Lung (tissue), 16 donors: ENCODE measurements around the gene GALP. TPM values are rescaled to one million over a fixed set of nuclear protein-coding genes. Genes with fewer than 3 reads are reported as not detected.
"Not testable (repeated sequence)": the region's sequence is repeated elsewhere in the genome, so short reads cannot be mapped to it uniquely, and the experiment has no call there.

Experiments used
- ATAC-seq: fragments of 200-7000 bp; cut with Tn5 transposase; one replicate; pipeline ENCODE4 v1.9.1; 2020; ENCODE audit warnings: moderate number of reproducible peaks; ENCODE audit not compliant: insufficient read depth, low FRiP score
- DNase-seq, 3 donors: peaks; one replicate each; pipeline ENCODE4 v3.0.0-alpha.2; 2013 to 2017
- H3K27ac ChIP-seq, 2 donors: one replicate each; pipeline ENCODE4 v1.5.1; 2013; ENCODE audit warnings: mild to moderate bottlenecking in 2 of 2, moderate library complexity in 2 of 2, control low read depth in 1 of 2, inconsistent platforms in 1 of 2, low read depth in 1 of 2, low read length in 1 of 2
- H3K27me3 ChIP-seq, 3 donors: one replicate each; pipeline ENCODE4 v1.5.1; 2013; ENCODE audit warnings: low read length in 2 of 3; ENCODE audit not compliant: control insufficient read depth in 3 of 3, insufficient read depth in 3 of 3
- H3K36me3 ChIP-seq, 4 donors: one replicate each; pipeline ENCODE4 v1.5.1; 2013; ENCODE audit warnings: low read length in 4 of 4, mild to moderate bottlenecking in 1 of 4, moderate library complexity in 1 of 4; ENCODE audit not compliant: control insufficient read depth in 4 of 4, insufficient read depth in 4 of 4
- H3K4me1 ChIP-seq, 5 donors: one replicate each; pipeline ENCODE4 v1.5.1; 2013; ENCODE audit warnings: low read length in 5 of 5, mild to moderate bottlenecking in 2 of 5, moderate library complexity in 1 of 5; ENCODE audit not compliant: control insufficient read depth in 5 of 5, insufficient read depth in 5 of 5
- H3K4me3 ChIP-seq: one replicate; pipeline ENCODE4 v1.5.1; 2013; ENCODE audit warnings: mild to moderate bottlenecking, control low read depth, moderate library complexity
- H3K9ac ChIP-seq, 2 donors: one replicate each; pipeline ENCODE4 v1.5.1; 2013; ENCODE audit warnings: low read length in 2 of 2, control low read depth in 1 of 2; ENCODE audit not compliant: insufficient read depth in 1 of 2
- H3K9me3 ChIP-seq, 4 donors: one replicate each; pipeline ENCODE4 v1.5.1; 2013; ENCODE audit warnings: low read length in 3 of 4, mild to moderate bottlenecking in 1 of 4, moderate library complexity in 1 of 4; ENCODE audit not compliant: control insufficient read depth in 4 of 4, insufficient read depth in 3 of 4
- CTCF ChIP-seq: IDR thresholded peaks from 2 replicates; pipeline ENCODE4 v1.5.1; 2012; ENCODE audit warnings: mild to moderate bottlenecking; ENCODE audit errors: control extremely low read depth, extremely low read depth
- WGBS, 2 donors: extraction: QIAGEN DNeasy Blood & Tissue Kit; methylation state at CpG; one replicate each; pipeline ENCODE4 v1.1.7; 2013; 5-methylcytosine and 5-hydroxymethylcytosine counted together
- long read RNA-seq, 5 donors: transcript quantifications; one replicate each; lab custom pipeline, GENCODE V29; 2026
- polyA plus RNA-seq, 2 donors: library from polyadenylated mRNA; stranded (reverse); fragments of 200-250 nt; gene quantifications; one replicate each; pipeline ENCODE4 v1.2.1, GENCODE V29; 2013
- total RNA-seq, 2 donors: library from RNA; depleted of rRNA in 1 of 2; stranded (reverse); fragments of >200 nt in 1 of 2; gene quantifications; one replicate each; pipeline ENCODE4 v1.2.1, GENCODE V29; 2014 to 2021
- donor health status: control.
- donor health status: control.
- donor health status: Bipolar disorder and iron deficiency.
- donor health status: healthy.
- donor health status: DM: yes; HTN: yes; CAD: no.

The GALP gene
- total RNA-seq = not detected
- polyA plus RNA-seq = not detected
- long read RNA-seq, donor 1 = 0 reads
- long read RNA-seq, donor 2 = 0 reads
- long read RNA-seq, donor 3 = 0 reads
- long read RNA-seq, donor 4 = 0 reads
- long read RNA-seq, donor 5 = 0 reads

- not testable (repeated sequence) for H3K36me3 ChIP-seq, H3K4me3 ChIP-seq, DNase-seq, H3K9ac ChIP-seq, H3K27ac ChIP-seq, H3K9me3 ChIP-seq, ATAC-seq, H3K4me1 ChIP-seq
- WGBS, 2 donors = 52 to 65% methylated on average over 13 to 15 of the region's 15 CpGs
- H3K27me3 ChIP-seq = peaks cover 0 to 17% (median 3%) of the 10 kb centered on the region in 3 donors
Observed at GRCh38 chr19:56175861-56176307, at the start of gene GALP. Gene GALP (plus strand): TSS chr19:56176008. CDS start chr19:56177109, 1,101 bp downstream.

- no peak for TF ChIP-seq CTCF
- WGBS, 2 donors = 90 to 91% methylated on average over 19 of the region's 19 CpGs
- no peak for DNase-seq
- no peak overlapping the region for H3K4me3 ChIP-seq
- H3K27ac ChIP-seq = no peak overlapping the region
- H3K9me3 ChIP-seq = peaks cover 0 to 3% (median 0%) of the 10 kb centered on the region in 4 donors
- no peaks in the 10 kb centered on the region for H3K27me3 ChIP-seq
- peaks cover 0 to 37% (median 8%) of the 10 kb centered on the region in 5 donors for H3K4me1 ChIP-seq
- no peak for ATAC-seq
- H3K36me3 ChIP-seq = no peaks in the 10 kb centered on the region
- H3K9ac ChIP-seq = no peak overlapping the region
Observed at GRCh38 chr19:56126983-56127780, 48.6 kb upstream of the GALP start.

- no peak overlapping the region for H3K4me3 ChIP-seq
- no peak overlapping the region for H3K27ac ChIP-seq
- H3K36me3 ChIP-seq = no peaks in the 10 kb centered on the region
- peaks cover 0 to 3% (median 0%) of the 10 kb centered on the region in 4 donors for H3K9me3 ChIP-seq
- no peaks in the 10 kb centered on the region for H3K27me3 ChIP-seq
- H3K4me1 ChIP-seq = peaks cover 0 to 35% (median 8%) of the 10 kb centered on the region in 5 donors
- DNase-seq (peak; percentile 73 to 93 (median 90)), ATAC-seq (no peak)
- H3K9ac ChIP-seq = peak overlapping the region in 1 of 2 donors; percentile 23
- WGBS, 2 donors = 75 to 87% methylated on average over 7 of the region's 7 CpGs
- no peak for TF ChIP-seq CTCF
Observed at GRCh38 chr19:56130006-56130405, 45.8 kb upstream of the GALP start.

- H3K27me3 ChIP-seq = no peaks in the 10 kb centered on the region
- WGBS, 2 donors = 47 to 63% methylated on average over 8 of the region's 8 CpGs
- H3K27ac ChIP-seq = peak overlapping the region in 1 of 2 donors; percentile 77
- H3K9ac ChIP-seq = no peak overlapping the region
- H3K4me1 ChIP-seq = peaks cover 0 to 29% (median 6%) of the 10 kb centered on the region in 5 donors
- H3K36me3 ChIP-seq = no peaks in the 10 kb centered on the region
- no peak for ATAC-seq
- H3K4me3 ChIP-seq = no peak overlapping the region
- peaks cover 0 to 3% (median 0%) of the 10 kb centered on the region in 4 donors for H3K9me3 ChIP-seq
- DNase-seq = no peak
- TF ChIP-seq CTCF = no peak
Observed at GRCh38 chr19:56131651-56132050, 44.2 kb upstream of the GALP start.
